GM21619 (cell line): ENCODE results near the gene LRRC51.
"Not testable (repeated sequence)": the region's sequence is repeated elsewhere in the genome, so short reads cannot be mapped to it uniquely, and the experiment has no call there.

Experiments used
- ATAC-seq: cut with Tn5 transposase; IDR thresholded peaks from one replicate; pipeline ENCODE4 v1.9.1; 2021; ENCODE audit not compliant: unreplicated experiment

Gene LRRC51

GRCh38 chr11:72103754-72104167 is 23.1 kb downstream of the LRRC51 start:
- ATAC-seq: no peak

GRCh38 chr11:72105888-72106287 is 25.2 kb downstream of the LRRC51 start, which contains the start of gene TOMT:
Gene TOMT, plus strand, starts transcription at chr11:72105924. Its CDS starts 28 bp downstream, at chr11:72105952.
- ATAC-seq: no peak

- ATAC-seq: peak; percentile 0
These were observed 30.9 kb downstream of the LRRC51 start for GRCh38 chr11:72111300-72112142.

- peak; percentile 85 for ATAC-seq
These were observed 31.7 kb downstream of the LRRC51 start, which contains the start of gene ANAPC15 for GRCh38 chr11:72112143-72112977. Gene ANAPC15, minus strand, starts transcription at chr11:72112695. Its CDS starts 1,419 bp downstream, at chr11:72111276.

GRCh38 chr11:72112978-72113808 is 32.5 kb downstream of the LRRC51 start:
- no peak for ATAC-seq

GRCh38 chr11:72114570-72114969 is 33.9 kb downstream of the LRRC51 start:
- no peak for ATAC-seq

GRCh38 chr11:72116019-72116755 is 35.5 kb downstream of the LRRC51 start:
- no peak for ATAC-seq

- no peak for ATAC-seq
These were observed 38.5 kb downstream of the LRRC51 start for GRCh38 chr11:72119198-72119597.

- ATAC-seq: no peak
These were observed 40.3 kb downstream of the LRRC51 start for GRCh38 chr11:72120930-72121329.

- no peak for ATAC-seq
These were observed 42.0 kb downstream of the LRRC51 start for GRCh38 chr11:72122607-72123006.

- no peak for ATAC-seq
These were observed 42.5 kb downstream of the LRRC51 start for GRCh38 chr11:72123117-72123653.

- ATAC-seq: no peak
These were observed 43.4 kb downstream of the LRRC51 start for GRCh38 chr11:72124046-72124445.

GRCh38 chr11:72125956-72126355 is 45.3 kb downstream of the LRRC51 start:
- ATAC-seq: no peak

- no peak for ATAC-seq
These were observed 47.3 kb downstream of the LRRC51 start for GRCh38 chr11:72127923-72128322.

- no peak for ATAC-seq
These were observed 48.7 kb downstream of the LRRC51 start for GRCh38 chr11:72129381-72129780.

GRCh38 chr11:72132646-72133045 is 52.0 kb downstream of the LRRC51 start:
- no peak for ATAC-seq

GRCh38 chr11:72135473-72135872 is 54.8 kb downstream of the LRRC51 start, which contains the start of gene FOLR3:
Gene FOLR3, plus strand, starts transcription at chr11:72135725. Its CDS starts 228 bp downstream, at chr11:72135953.
- ATAC-seq: not testable (repeated sequence)

GRCh38 chr11:72135891-72136683 is 55.4 kb downstream of the LRRC51 start:
- ATAC-seq: no peak

- no peak for ATAC-seq
These were observed 56.1 kb downstream of the LRRC51 start for GRCh38 chr11:72136684-72137262.
